Neural cell (in vitro differentiated cells): Measurements from ENCODE around the gene LSM3. TPM values are rescaled to one million over a fixed set of nuclear protein-coding genes. Genes with fewer than 3 reads are reported as not detected.

ENCODE experiments used
- H2AFZ ChIP-seq: fragments of 200-600, 300-800 bp; sonication (generic), shearing (Covaris generic); 2 replicates; pipeline ENCODE4 v1.6.0; 2014; ENCODE audit warnings: low read depth, mild to moderate bottlenecking, antibody characterized with exemption, low read length, moderate library complexity
- H3F3A ChIP-seq: fragments of 200-600 bp; shearing (Covaris generic); 2 replicates; pipeline ENCODE4 v1.6.1; 2016; ENCODE audit warnings: mild to moderate bottlenecking, moderate library complexity, mixed read lengths, antibody characterized with exemption, low read length; ENCODE audit not compliant: insufficient read depth, poor library complexity, severe bottlenecking
- H3K27ac ChIP-seq: fragments of 200-600, 300-800 bp; sonication (generic), shearing (Covaris generic); 2 replicates; pipeline ENCODE4 v1.5.1; 2014; ENCODE audit warnings: mild to moderate bottlenecking, low read length, moderate library complexity
- H3K27me3 ChIP-seq: fragments of 300-800, 200-600 bp; sonication (generic), shearing (Covaris generic); 2 replicates; pipeline ENCODE4 v1.6.0; 2014; ENCODE audit warnings: mild to moderate bottlenecking, low read depth, low read length, moderate library complexity; ENCODE audit not compliant: insufficient read depth
- H3K36me3 ChIP-seq: fragments of 300-800, 200-600 bp; sonication (generic), shearing (Covaris generic); 2 replicates; pipeline ENCODE4 v1.5.1; 2014; ENCODE audit warnings: mild to moderate bottlenecking, antibody characterized with exemption, low read length, moderate library complexity; ENCODE audit not compliant: insufficient read depth
- H3K4me2 ChIP-seq: fragments of 300-800, 200-600 bp; sonication (generic), shearing (Covaris generic); 2 replicates; pipeline ENCODE4 v1.6.0; 2014; ENCODE audit warnings: mild to moderate bottlenecking, low read length
- H3K4me3 ChIP-seq: fragments of 300-800, 200-600 bp; sonication (generic), shearing (Covaris generic); 2 replicates; pipeline ENCODE4 v1.5.1; 2014; ENCODE audit warnings: mild to moderate bottlenecking, low read length, moderate library complexity
- H3K79me2 ChIP-seq: fragments of 200-600 bp; shearing (Covaris generic); replicated peaks from 2 replicates; pipeline ENCODE4 v1.6.0; 2014; ENCODE audit warnings: mild to moderate bottlenecking, low read length, moderate library complexity; ENCODE audit not compliant: insufficient read depth
- H3K9ac ChIP-seq: fragments of 300-800, 200-600 bp; sonication (generic), shearing (Covaris generic); 2 replicates; pipeline ENCODE4 v1.6.1; 2016; ENCODE audit warnings: mild to moderate bottlenecking, low read length, mixed read lengths
- H3K9me2 ChIP-seq: fragments of 200-600 bp; shearing (Covaris generic); 2 replicates; pipeline ENCODE4 v1.6.1; 2016; ENCODE audit warnings: mild to moderate bottlenecking, low read length, mixed read lengths; ENCODE audit not compliant: insufficient read depth
- H3K9me3 ChIP-seq: fragments of 200-600, 300-800 bp; sonication (generic), shearing (Covaris generic); 2 replicates; pipeline ENCODE4 v1.6.1; 2016; ENCODE audit warnings: mild to moderate bottlenecking, mixed run types, low read length, moderate library complexity, mixed read lengths
- H4K20me1 ChIP-seq: fragments of 200-600 bp; shearing (Covaris generic); 2 replicates; pipeline ENCODE4 v1.6.1; 2016; ENCODE audit warnings: mild to moderate bottlenecking, mixed run types; ENCODE audit not compliant: insufficient read depth
- CTCF ChIP-seq: fragments of 450-650 bp; IDR thresholded peaks from 2 replicates; pipeline ENCODE4 v1.5.1; 2014; ENCODE audit warnings: antibody characterized with exemption, mild to moderate bottlenecking, moderate library complexity; ENCODE audit not compliant: poor library complexity, severe bottlenecking
- EP300 ChIP-seq: fragments of 450-650 bp; conservative IDR thresholded peaks from 2 replicates; pipeline ENCODE4 v1.6.1; 2014; ENCODE audit warnings: antibody characterized with exemption, mild to moderate bottlenecking, moderate library complexity; ENCODE audit not compliant: poor library complexity, severe bottlenecking
- EZH2 ChIP-seq: fragments of 200-600, 300-800 bp; shearing (Covaris generic), sonication (generic); IDR thresholded peaks from 2 replicates; pipeline ENCODE4 v1.6.1; 2014; ENCODE audit warnings: antibody characterized with exemption, low read length, borderline replicate concordance, mild to moderate bottlenecking; ENCODE audit not compliant: insufficient read depth, poor library complexity, severe bottlenecking
- MXI1 ChIP-seq: fragments of 450-650 bp; conservative IDR thresholded peaks from 2 replicates; pipeline ENCODE4 v1.6.1; 2014; ENCODE audit warnings: antibody characterized with exemption, mild to moderate bottlenecking; ENCODE audit not compliant: poor library complexity, severe bottlenecking
- POLR2AphosphoS5 ChIP-seq: IDR thresholded peaks from 2 replicates; pipeline ENCODE4 v1.6.1; 2012
- RAD21 ChIP-seq: fragments of 450-650 bp; conservative IDR thresholded peaks from 2 replicates; pipeline ENCODE4 v1.6.1; 2014; ENCODE audit warnings: antibody characterized with exemption, mild to moderate bottlenecking, moderate library complexity
- SMC3 ChIP-seq: fragments of 450-650 bp; conservative IDR thresholded peaks from 2 replicates; pipeline ENCODE4 v1.6.1; 2014; ENCODE audit warnings: antibody characterized with exemption, mild to moderate bottlenecking, moderate library complexity; ENCODE audit not compliant: poor library complexity
- TAF1 ChIP-seq: IDR thresholded peaks from 2 replicates; pipeline ENCODE4 v1.6.1; 2012; ENCODE audit warnings: low read depth
- polyA plus RNA-seq: library from polyadenylated mRNA; depleted of rRNA; stranded (reverse); fragments of >200 nt; gene quantifications from 2 replicates; pipeline ENCODE4 v1.2.3, GENCODE V29; 2014
- TF ChIP-seq, protein P1 (sequence below): IDR thresholded peaks from 2 replicates; pipeline ENCODE4 v1.6.1; 2012; ENCODE audit warnings: borderline replicate concordance

The LSM3 gene
- polyA plus RNA-seq, 1 donor from 2014 or later = 29.6 TPM

DNA sequence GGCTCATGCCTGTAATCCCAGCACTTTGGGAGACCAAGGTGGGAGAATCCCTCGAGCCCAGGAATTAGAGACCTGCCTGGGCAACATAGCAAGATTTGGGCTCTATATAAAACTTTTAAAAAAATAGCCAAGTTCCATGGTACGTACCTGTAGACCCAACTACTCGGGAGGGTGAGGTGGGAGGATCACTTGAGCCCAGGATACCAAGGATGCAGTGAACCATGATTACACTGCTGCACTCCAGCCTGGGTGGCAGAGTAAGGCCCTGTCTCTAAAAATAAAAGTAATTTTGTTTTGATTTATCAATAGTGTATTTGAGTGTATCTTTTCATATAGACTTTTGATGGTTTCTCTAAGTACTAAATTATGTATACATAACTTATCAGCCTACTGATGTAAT is 63.1 kb downstream of the LSM3 start:
- H3K27ac ChIP-seq = no peak overlapping the region
- no peak overlapping the region for H2AFZ ChIP-seq
- no peaks in the 10 kb centered on the region for H4K20me1 ChIP-seq
- no peaks in the 10 kb centered on the region for H3K9me2 ChIP-seq
- H3F3A ChIP-seq = no peaks in the 10 kb centered on the region
- no peak overlapping the region for H3K4me2 ChIP-seq
- no peaks in the 10 kb centered on the region for H3K9me3 ChIP-seq
- no peaks in the 10 kb centered on the region for H3K79me2 ChIP-seq
- TF ChIP-seq CTCF (no peak), TAF1 (no peak), MXI1 (no peak), EP300 (no peak), SMC3 (no peak), EZH2 (no peak), POLR2AphosphoS5 (no peak), RAD21 (no peak)
- TF ChIP-seq, protein P1, sequence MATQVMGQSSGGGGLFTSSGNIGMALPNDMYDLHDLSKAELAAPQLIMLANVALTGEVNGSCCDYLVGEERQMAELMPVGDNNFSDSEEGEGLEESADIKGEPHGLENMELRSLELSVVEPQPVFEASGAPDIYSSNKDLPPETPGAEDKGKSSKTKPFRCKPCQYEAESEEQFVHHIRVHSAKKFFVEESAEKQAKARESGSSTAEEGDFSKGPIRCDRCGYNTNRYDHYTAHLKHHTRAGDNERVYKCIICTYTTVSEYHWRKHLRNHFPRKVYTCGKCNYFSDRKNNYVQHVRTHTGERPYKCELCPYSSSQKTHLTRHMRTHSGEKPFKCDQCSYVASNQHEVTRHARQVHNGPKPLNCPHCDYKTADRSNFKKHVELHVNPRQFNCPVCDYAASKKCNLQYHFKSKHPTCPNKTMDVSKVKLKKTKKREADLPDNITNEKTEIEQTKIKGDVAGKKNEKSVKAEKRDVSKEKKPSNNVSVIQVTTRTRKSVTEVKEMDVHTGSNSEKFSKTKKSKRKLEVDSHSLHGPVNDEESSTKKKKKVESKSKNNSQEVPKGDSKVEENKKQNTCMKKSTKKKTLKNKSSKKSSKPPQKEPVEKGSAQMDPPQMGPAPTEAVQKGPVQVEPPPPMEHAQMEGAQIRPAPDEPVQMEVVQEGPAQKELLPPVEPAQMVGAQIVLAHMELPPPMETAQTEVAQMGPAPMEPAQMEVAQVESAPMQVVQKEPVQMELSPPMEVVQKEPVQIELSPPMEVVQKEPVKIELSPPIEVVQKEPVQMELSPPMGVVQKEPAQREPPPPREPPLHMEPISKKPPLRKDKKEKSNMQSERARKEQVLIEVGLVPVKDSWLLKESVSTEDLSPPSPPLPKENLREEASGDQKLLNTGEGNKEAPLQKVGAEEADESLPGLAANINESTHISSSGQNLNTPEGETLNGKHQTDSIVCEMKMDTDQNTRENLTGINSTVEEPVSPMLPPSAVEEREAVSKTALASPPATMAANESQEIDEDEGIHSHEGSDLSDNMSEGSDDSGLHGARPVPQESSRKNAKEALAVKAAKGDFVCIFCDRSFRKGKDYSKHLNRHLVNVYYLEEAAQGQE = no peak
- no peak overlapping the region for H3K9ac ChIP-seq
- H3K36me3 ChIP-seq = no peaks in the 10 kb centered on the region
- H3K4me3 ChIP-seq = no peak overlapping the region
- no peaks in the 10 kb centered on the region for H3K27me3 ChIP-seq

GRCh38 chr3:14242490-14243311 is 64.1 kb downstream of the LSM3 start:
- no peak for TF ChIP-seq EP300
- no peak for TF ChIP-seq EZH2
- no peak for TF ChIP-seq MXI1
- TF ChIP-seq CTCF = no peak
- no peak for TF ChIP-seq RAD21
- TF ChIP-seq, protein P1 = no peak
- no peak for TF ChIP-seq TAF1
- no peak for TF ChIP-seq SMC3
- no peak for TF ChIP-seq POLR2AphosphoS5
- Histone ChIP-seq H3K79me2 (no peaks in the 10 kb centered on the region), H4K20me1 (no peaks in the 10 kb centered on the region), H3F3A (no peaks in the 10 kb centered on the region), H3K9me2 (no peaks in the 10 kb centered on the region), H3K4me3 (no peak overlapping the region), H3K9me3 (no peaks in the 10 kb centered on the region), H3K27me3 (no peaks in the 10 kb centered on the region), H3K9ac (no peak overlapping the region), H3K27ac (no peak overlapping the region), H3K4me2 (no peak overlapping the region), H3K36me3 (no peaks in the 10 kb centered on the region), H2AFZ (no peak overlapping the region)
